ENCODE measurements around the gene CSNK1G1.
A peak's percentile ranks its signal among the peaks of the same experiment; 100 is the strongest.

CSNK1G1 gene

GRCh38 chr15:64191971-64192830 is 163.8 kb downstream of the CSNK1G1 start:
- H2BK12ac ChIP-seq (ENCODE audit: low read length), result no peak overlapping the region
- WGBS (ENCODE audit: extremely low coverage, insufficient coverage, insufficient read length), result no CpG with 5 or more reads among the region's 5 CpGs

GRCh38 chr15:64187396-64188191 is 168.4 kb downstream of the CSNK1G1 start:
- Histone ChIP-seq H3K14ac (ENCODE audit: low read length) (no peak overlapping the region), H3K27me3 (ENCODE audit: insufficient read depth, low read length) (no peaks in the 10 kb centered on the region), H3K4me1 (ENCODE audit: control insufficient read depth in 1 of 2, insufficient read depth in 2 of 2, low read length in 2 of 2) (peaks cover 0 to 3% of the 10 kb centered on the region in 2 experiments), H4K12ac (ENCODE audit: low read depth, low read length) (no peak overlapping the region), H3K4me2 (ENCODE audit: low read length) (no peak overlapping the region), H2AK5ac (ENCODE audit: low read length) (no peak overlapping the region), H3K36me3 (ENCODE audit: control insufficient read depth in 1 of 2, insufficient read depth in 2 of 2, low read length in 2 of 2) (peaks cover 7 to 8% of the 10 kb centered on the region in 2 experiments), H3K18ac (ENCODE audit: low read length) (no peak overlapping the region), H3K4me3 (ENCODE audit: low read depth, low read length) (no peak overlapping the region), H3K4ac (ENCODE audit: low read depth, low read length) (no peak overlapping the region), H3K79me2 (ENCODE audit: control insufficient read depth, insufficient read depth, low read length, poor library complexity) (no peaks in the 10 kb centered on the region), H2BK5ac (ENCODE audit: low read depth, low read length, poor library complexity) (no peak overlapping the region), H2AFZ (ENCODE audit: insufficient read depth, low read length, poor library complexity) (no peak overlapping the region), H2BK120ac (ENCODE audit: insufficient read depth, low read length, poor library complexity) (no peak overlapping the region), H3K27ac (ENCODE audit: low read depth, low read length) (no peak overlapping the region), H3K23ac (ENCODE audit: low read length) (no peak overlapping the region), H3K79me1 (ENCODE audit: low read length) (no peaks in the 10 kb centered on the region), H3K9ac (ENCODE audit: low read length) (no peak overlapping the region), H3K9me3 (ENCODE audit: insufficient read depth, low read depth, low read length) (no peaks in the 10 kb centered on the region), H4K91ac (ENCODE audit: low read depth, low read length) (no peak overlapping the region), H4K8ac (ENCODE audit: low read depth, low read length) (no peak overlapping the region), H2BK12ac (ENCODE audit: low read length) (no peak overlapping the region)
- peak in 1 of 2 donors; percentile 36 for DNase-seq
- WGBS (ENCODE audit: extremely low coverage, insufficient coverage, insufficient read length), result no CpG with 5 or more reads among the region's 2 CpGs

More at GRCh38 chr15:64191971-64192830, 163.8 kb downstream of the CSNK1G1 start:
- H3K18ac ChIP-seq (ENCODE audit: low read length), result no peak overlapping the region
- no peak for DNase-seq
- no peak overlapping the region for H4K91ac ChIP-seq (ENCODE audit: low read depth, low read length)
- H4K8ac ChIP-seq (ENCODE audit: low read depth, low read length), result no peak overlapping the region
- H2BK5ac ChIP-seq (ENCODE audit: low read depth, low read length, poor library complexity), result no peak overlapping the region
- no peak overlapping the region for H3K4me2 ChIP-seq (ENCODE audit: low read length)
- no peak overlapping the region for H2BK120ac ChIP-seq (ENCODE audit: insufficient read depth, low read length, poor library complexity)
- H4K12ac ChIP-seq (ENCODE audit: low read depth, low read length), result no peak overlapping the region
- H2AFZ ChIP-seq (ENCODE audit: insufficient read depth, low read length, poor library complexity), result no peak overlapping the region
- H2AK5ac ChIP-seq (ENCODE audit: low read length), result no peak overlapping the region
- H3K79me1 ChIP-seq (ENCODE audit: low read length), result no peaks in the 10 kb centered on the region
- H3K27ac ChIP-seq (ENCODE audit: low read depth, low read length), result no peak overlapping the region
- no peak overlapping the region for H3K9ac ChIP-seq (ENCODE audit: low read length)
- H3K36me3 ChIP-seq (ENCODE audit: control insufficient read depth in 1 of 2, insufficient read depth in 2 of 2, low read length in 2 of 2), result peaks cover 3 to 6% of the 10 kb centered on the region in 2 experiments
- H3K4ac ChIP-seq (ENCODE audit: low read depth, low read length), result no peak overlapping the region
- no peak overlapping the region for H3K4me3 ChIP-seq (ENCODE audit: low read depth, low read length)
- no peaks in the 10 kb centered on the region for H3K9me3 ChIP-seq (ENCODE audit: insufficient read depth, low read depth, low read length)
- no peaks in the 10 kb centered on the region for H3K79me2 ChIP-seq (ENCODE audit: control insufficient read depth, insufficient read depth, low read length, poor library complexity)
- no peaks in the 10 kb centered on the region for H3K4me1 ChIP-seq (ENCODE audit: control insufficient read depth in 1 of 2, insufficient read depth in 2 of 2, low read length in 2 of 2)
- no peak overlapping the region for H3K14ac ChIP-seq (ENCODE audit: low read length)
- H3K27me3 ChIP-seq (ENCODE audit: insufficient read depth, low read length), result no peaks in the 10 kb centered on the region
- no peak overlapping the region for H3K23ac ChIP-seq (ENCODE audit: low read length)

GRCh38 chr15:64185146-64185911 is 170.6 kb downstream of the CSNK1G1 start:
- no peaks in the 10 kb centered on the region for H3K27me3 ChIP-seq (ENCODE audit: insufficient read depth, low read length)
- no peak overlapping the region for H3K4me2 ChIP-seq (ENCODE audit: low read length)
- H2BK5ac ChIP-seq (ENCODE audit: low read depth, low read length, poor library complexity), result no peak overlapping the region

GRCh38 chr15:64182859-64183370 is 173.1 kb downstream of the CSNK1G1 start:
- Histone ChIP-seq H4K12ac (ENCODE audit: low read depth, low read length) (no peak overlapping the region), H3K18ac (ENCODE audit: low read length) (no peak overlapping the region), H3K23ac (ENCODE audit: low read length) (no peak overlapping the region), H4K91ac (ENCODE audit: low read depth, low read length) (no peak overlapping the region), H3K27me3 (ENCODE audit: insufficient read depth, low read length) (no peaks in the 10 kb centered on the region), H3K9ac (ENCODE audit: low read length) (peak overlapping the region; percentile 43), H3K79me2 (ENCODE audit: control insufficient read depth, insufficient read depth, low read length, poor library complexity) (no peaks in the 10 kb centered on the region), H2AFZ (ENCODE audit: insufficient read depth, low read length, poor library complexity) (no peak overlapping the region), H3K36me3 (ENCODE audit: control insufficient read depth in 1 of 2, insufficient read depth in 2 of 2, low read length in 2 of 2) (peaks cover 5 to 12% of the 10 kb centered on the region in 2 experiments), H2BK5ac (ENCODE audit: low read depth, low read length, poor library complexity) (no peak overlapping the region), H3K14ac (ENCODE audit: low read length) (no peak overlapping the region), H3K9me3 (ENCODE audit: insufficient read depth, low read depth, low read length) (no peaks in the 10 kb centered on the region), H3K27ac (ENCODE audit: low read depth, low read length) (no peak overlapping the region), H3K79me1 (ENCODE audit: low read length) (no peaks in the 10 kb centered on the region), H4K8ac (ENCODE audit: low read depth, low read length) (no peak overlapping the region), H2BK120ac (ENCODE audit: insufficient read depth, low read length, poor library complexity) (no peak overlapping the region), H3K4me2 (ENCODE audit: low read length) (no peak overlapping the region), H3K4ac (ENCODE audit: low read depth, low read length) (no peak overlapping the region), H2BK12ac (ENCODE audit: low read length) (no peak overlapping the region), H3K4me3 (ENCODE audit: low read depth, low read length) (no peak overlapping the region), H3K4me1 (ENCODE audit: control insufficient read depth in 1 of 2, insufficient read depth in 2 of 2, low read length in 2 of 2) (peaks cover 0 to 5% of the 10 kb centered on the region in 2 experiments), H2AK5ac (ENCODE audit: low read length) (no peak overlapping the region)
- no CpG with 5 or more reads among the region's 4 CpGs for WGBS (ENCODE audit: extremely low coverage, insufficient coverage, insufficient read length)
- no peak for DNase-seq

More at GRCh38 chr15:64185146-64185911, 170.6 kb downstream of the CSNK1G1 start:
- no peak overlapping the region for H2BK12ac ChIP-seq (ENCODE audit: low read length)
- H3K79me2 ChIP-seq (ENCODE audit: control insufficient read depth, insufficient read depth, low read length, poor library complexity), result no peaks in the 10 kb centered on the region
- no peak overlapping the region for H4K12ac ChIP-seq (ENCODE audit: low read depth, low read length)
- H3K79me1 ChIP-seq (ENCODE audit: low read length), result no peaks in the 10 kb centered on the region
- H3K9ac ChIP-seq (ENCODE audit: low read length), result no peak overlapping the region
- no peak overlapping the region for H2BK120ac ChIP-seq (ENCODE audit: insufficient read depth, low read length, poor library complexity)
- H3K4me3 ChIP-seq (ENCODE audit: low read depth, low read length), result no peak overlapping the region
- WGBS (ENCODE audit: extremely low coverage, insufficient coverage, insufficient read length), result no CpG with 5 or more reads among the region's 9 CpGs
- H2AFZ ChIP-seq (ENCODE audit: insufficient read depth, low read length, poor library complexity), result no peak overlapping the region
- no peak overlapping the region for H3K14ac ChIP-seq (ENCODE audit: low read length)
- peaks cover 0 to 3% of the 10 kb centered on the region in 2 experiments for H3K4me1 ChIP-seq (ENCODE audit: control insufficient read depth in 1 of 2, insufficient read depth in 2 of 2, low read length in 2 of 2)
- peak; percentile 7 to 54 for DNase-seq
- no peak overlapping the region for H4K91ac ChIP-seq (ENCODE audit: low read depth, low read length)
- H3K4ac ChIP-seq (ENCODE audit: low read depth, low read length), result no peak overlapping the region
- no peaks in the 10 kb centered on the region for H3K9me3 ChIP-seq (ENCODE audit: insufficient read depth, low read depth, low read length)
- H2AK5ac ChIP-seq (ENCODE audit: low read length), result no peak overlapping the region
- no peak overlapping the region for H3K23ac ChIP-seq (ENCODE audit: low read length)
- no peak overlapping the region for H3K27ac ChIP-seq (ENCODE audit: low read depth, low read length)
- H3K36me3 ChIP-seq (ENCODE audit: control insufficient read depth in 1 of 2, insufficient read depth in 2 of 2, low read length in 2 of 2), result peaks cover 7 to 8% of the 10 kb centered on the region in 2 experiments
- no peak overlapping the region for H4K8ac ChIP-seq (ENCODE audit: low read depth, low read length)
- no peak overlapping the region for H3K18ac ChIP-seq (ENCODE audit: low read length)
